H9 (cell line): ENCODE results near the gene HNF4A. TPM values are rescaled to one million over a fixed set of nuclear protein-coding genes. Genes with fewer than 3 reads are reported as not detected.

Experiments
- DNase-seq: peaks from one replicate; pipeline ENCODE4 v3.0.0-alpha.2; 2017
- H2AFZ ChIP-seq: one replicate; pipeline ENCODE4 v1.6.1; 2013; ENCODE audit warnings: mild to moderate bottlenecking, low read length, control low read depth, moderate library complexity
- H2AK5ac ChIP-seq: 2 replicates; pipeline ENCODE4 v1.6.1; 2013; ENCODE audit warnings: low read length, control low read depth, mixed read lengths; ENCODE audit not compliant: insufficient read length
- H2BK120ac ChIP-seq: one replicate; pipeline ENCODE4 v1.6.1; 2013; ENCODE audit warnings: low read depth, mild to moderate bottlenecking, low read length, control low read depth, inconsistent platforms; ENCODE audit not compliant: poor library complexity, severe bottlenecking
- H2BK12ac ChIP-seq: 2 replicates; pipeline ENCODE4 v1.6.1; 2013; ENCODE audit warnings: low read length, control low read depth, mixed read lengths, low read depth; ENCODE audit not compliant: insufficient read length
- H2BK15ac ChIP-seq: 2 replicates; pipeline ENCODE4 v1.6.1; 2013; ENCODE audit warnings: low read depth, low read length, control low read depth
- H2BK20ac ChIP-seq: one replicate; pipeline ENCODE4 v1.6.1; 2013; ENCODE audit warnings: low read depth, mild to moderate bottlenecking, low read length, control low read depth, inconsistent platforms; ENCODE audit not compliant: poor library complexity, severe bottlenecking
- H2BK5ac ChIP-seq: 2 replicates; pipeline ENCODE4 v1.6.1; 2013; ENCODE audit warnings: low read length, control low read depth, mixed read lengths; ENCODE audit not compliant: insufficient read length
- H3K14ac ChIP-seq: 2 replicates; pipeline ENCODE4 v1.6.1; 2013; ENCODE audit warnings: low read length, control low read depth; ENCODE audit not compliant: insufficient read depth
- H3K18ac ChIP-seq: 2 replicates; pipeline ENCODE4 v1.6.1; 2013; ENCODE audit warnings: low read depth, mild to moderate bottlenecking, mixed read lengths, low read length, control low read depth; ENCODE audit not compliant: insufficient read length
- H3K23ac ChIP-seq: 2 replicates; pipeline ENCODE4 v1.6.1; 2013; ENCODE audit warnings: low read length, control low read depth, mixed read lengths, low read depth; ENCODE audit not compliant: insufficient read length
- H3K23me2 ChIP-seq: 2 replicates; pipeline ENCODE4 v1.6.1; 2013; ENCODE audit warnings: low read depth, mild to moderate bottlenecking, mixed read lengths, low read length, control low read depth; ENCODE audit not compliant: insufficient read length, poor library complexity, severe bottlenecking
- H3K27ac ChIP-seq: 2 replicates; pipeline ENCODE4 v1.5.1; 2013; ENCODE audit warnings: low read length, control low read depth, mixed read lengths, low read depth; ENCODE audit not compliant: insufficient read length
- H3K27me3 ChIP-seq: 2 replicates; pipeline ENCODE4 v1.6.1; 2013; ENCODE audit warnings: low read length, control low read depth, inconsistent platforms; ENCODE audit not compliant: insufficient read depth
- H3K4ac ChIP-seq: 2 replicates; pipeline ENCODE4 v1.6.1; 2013; ENCODE audit warnings: low read depth, mild to moderate bottlenecking, control low read depth, inconsistent platforms, low read length, moderate library complexity
- H3K4me1 ChIP-seq: 2 replicates; pipeline ENCODE4 v1.6.1; 2013; ENCODE audit warnings: low read length, control low read depth, inconsistent platforms; ENCODE audit not compliant: insufficient read depth
- H3K4me2 ChIP-seq: 2 replicates; pipeline ENCODE4 v1.6.1; 2013; ENCODE audit warnings: low read length, control low read depth, mixed read lengths; ENCODE audit not compliant: insufficient read length, insufficient read depth
- H3K56ac ChIP-seq: 2 replicates; pipeline ENCODE4 v1.6.1; 2013; ENCODE audit warnings: low read depth, mild to moderate bottlenecking, mixed read lengths, low read length, control low read depth; ENCODE audit not compliant: insufficient read length
- H3K79me1 ChIP-seq: 2 replicates; pipeline ENCODE4 v1.6.1; 2013; ENCODE audit warnings: low read depth, mild to moderate bottlenecking, moderate library complexity, low read length, control low read depth, inconsistent platforms; ENCODE audit not compliant: insufficient read depth, poor library complexity, severe bottlenecking
- H3K79me2 ChIP-seq: 2 replicates; pipeline ENCODE4 v1.6.1; 2013; ENCODE audit warnings: low read length, control low read depth, inconsistent platforms; ENCODE audit not compliant: insufficient read depth
- H3K9ac ChIP-seq: 2 replicates; pipeline ENCODE4 v1.6.1; 2013; ENCODE audit warnings: low read length, control low read depth, mixed read lengths; ENCODE audit not compliant: insufficient read length; ENCODE audit errors: extremely low read depth
- H3K9me3 ChIP-seq: one replicate; pipeline ENCODE4 v1.6.1; 2013; ENCODE audit warnings: low read depth, low read length, inconsistent platforms; ENCODE audit not compliant: control insufficient read depth
- H3T11ph ChIP-seq: one replicate; pipeline ENCODE4 v1.6.1; 2013; ENCODE audit warnings: mild to moderate bottlenecking, low read length, control low read depth, inconsistent platforms
- H4K20me1 ChIP-seq: one replicate; pipeline ENCODE4 v1.6.1; 2013; ENCODE audit not compliant: control insufficient read depth, insufficient read length, insufficient read depth
- H4K5ac ChIP-seq: 2 replicates; pipeline ENCODE4 v1.6.1; 2013; ENCODE audit warnings: low read depth, mild to moderate bottlenecking, mixed read lengths, low read length, control low read depth; ENCODE audit not compliant: insufficient read length
- H4K8ac ChIP-seq: replicated peaks from 2 replicates; pipeline ENCODE4 v1.6.1; 2013; ENCODE audit warnings: low read length, control low read depth, mixed read lengths, low read depth; ENCODE audit not compliant: insufficient read length
- H4K91ac ChIP-seq: 2 replicates; pipeline ENCODE4 v1.6.1; 2013; ENCODE audit warnings: low read depth, mild to moderate bottlenecking, moderate library complexity, mixed read lengths, low read length, control low read depth; ENCODE audit not compliant: insufficient read length
- H3K27ac Mint-ChIP-seq, 3 experiments: 2 replicates in 2 of 3; 3 replicates in 1 of 3; pipeline ENCODE4 v1.8.0; 2020 to 2021; ENCODE audit warnings: mixed read lengths in 3 of 3, mild to moderate bottlenecking in 1 of 3, moderate library complexity in 1 of 3
- H3K27me3 Mint-ChIP-seq: 2 replicates; pipeline ENCODE4 v1.8.0; 2021; ENCODE audit warnings: low read depth, mild to moderate bottlenecking, moderate library complexity, mixed read lengths
- H3K36me3 Mint-ChIP-seq, 3 experiments: 2 replicates in 2 of 3; 3 replicates in 1 of 3; pipeline ENCODE4 v1.8.0; 2020 to 2021; ENCODE audit warnings: low read depth in 3 of 3, mixed read lengths in 3 of 3; ENCODE audit not compliant: insufficient read depth in 1 of 3
- H3K4me1 Mint-ChIP-seq, 2 experiments: 2 replicates each; pipeline ENCODE4 v1.8.0; 2020; ENCODE audit warnings: mixed read lengths in 2 of 2
- H3K4me3 Mint-ChIP-seq, 2 experiments: 2 replicates in 1 of 2; 3 replicates in 1 of 2; pipeline ENCODE4 v1.8.0; 2020 to 2021; ENCODE audit warnings: mild to moderate bottlenecking in 2 of 2, mixed read lengths in 2 of 2, moderate library complexity in 1 of 2
- H3K9me3 Mint-ChIP-seq, 2 experiments: 2 replicates in 1 of 2; 3 replicates in 1 of 2; pipeline ENCODE4 v1.8.0; 2020; ENCODE audit warnings: mild to moderate bottlenecking in 2 of 2, mixed read lengths in 2 of 2, moderate library complexity in 1 of 2
- CTCF ChIP-seq: fragments of 200-600 bp; sonication (generic); conservative IDR thresholded peaks from 3 replicates; pipeline ENCODE4 v1.8.0; 2021; ENCODE audit warnings: antibody characterized with exemption, mild to moderate bottlenecking
- WGBS: extraction: QIAGEN DNeasy Blood & Tissue Kit; methylation state at CpG from one replicate; pipeline ENCODE4 v1.1.7; 2013; ENCODE audit warnings: missing lambda C conversion rate, low lambda C conversion rate, mixed read lengths; ENCODE audit not compliant: insufficient read length; ENCODE audit errors: extremely low coverage; 5-methylcytosine and 5-hydroxymethylcytosine counted together
- total RNA-seq: library from RNA; stranded (reverse); gene quantifications from 2 replicates; pipeline ENCODE4 v1.2.1, GENCODE V29; 2021

HNF4A gene
- total RNA-seq, 1 experiment from 2014 or later = not detected

GRCh38 chr20:44389871-44390270 lies 34.4 kb downstream of the HNF4A start:
- no peak overlapping the region for H3K4me2 ChIP-seq
- no peak for DNase-seq

More at GRCh38 chr20:44389871-44390270, 34.4 kb downstream of the HNF4A start:
- Histone ChIP-seq H4K8ac (no peak overlapping the region), H3K79me2 (no peaks in the 10 kb centered on the region), H3K79me1 (no peaks in the 10 kb centered on the region), H4K20me1 (no peaks in the 10 kb centered on the region), H3K4me1 (no peaks in the 10 kb centered on the region), H3K9me3 (no peaks in the 10 kb centered on the region), H2AFZ (no peak overlapping the region), H3K9ac (no peak overlapping the region), H3K4ac (no peak overlapping the region), H3K56ac (no peak overlapping the region), H3K23me2 (no peaks in the 10 kb centered on the region), H2BK120ac (no peak overlapping the region), H3K27ac (no peak overlapping the region), H3K27me3 (no peaks in the 10 kb centered on the region), H2BK12ac (no peak overlapping the region), H2AK5ac (no peak overlapping the region), H2BK5ac (no peak overlapping the region), H2BK20ac (no peak overlapping the region), H4K5ac (no peak overlapping the region), H3K23ac (no peak overlapping the region), H4K91ac (no peak overlapping the region), H2BK15ac (no peak overlapping the region), H3K14ac (no peak overlapping the region), H3T11ph (no peak overlapping the region), H3K18ac (no peak overlapping the region)
- H3K36me3 Mint-ChIP-seq = no peaks in the 10 kb centered on the region
- H3K27me3 Mint-ChIP-seq = peaks cover 15% of the 10 kb centered on the region
- WGBS = no CpG with 5 or more reads among the region's 6 CpGs
- H3K4me3 Mint-ChIP-seq = no peak overlapping the region
- H3K9me3 Mint-ChIP-seq = no peaks in the 10 kb centered on the region; a peak in 1 of 5 replicates
- H3K4me1 Mint-ChIP-seq = peaks cover 5 to 8% of the 10 kb centered on the region in 2 experiments; a peak in 3 of 4 replicates
- TF ChIP-seq CTCF = no peak
- H3K27ac Mint-ChIP-seq = no peak overlapping the region
